ENCODE measurements around the gene CARD19. TPM values are rescaled to one million over a fixed set of nuclear protein-coding genes. Genes with fewer than 3 reads are reported as not detected.

Gene CARD19
- total and polyA plus RNA-seq, 2 donors (not counting 1 experiment from before 2014, with no cell fraction given) = 31.9 to 63.4 TPM

- no peak overlapping the region for H3K9ac ChIP-seq (ENCODE audit: low read length)
- no peak for ATAC-seq (ENCODE audit: low read depth)
- H3K27ac Mint-ChIP-seq = no peak overlapping the region
- ChIA-PET CTCF (interaction anchor here (0.5 kb wide), 1 partner anchor 18 kb away, joined by 3 read pairs; no protein-coding TSS in a partner anchor), POLR2A (no interaction called here)
- no peak for DNase-seq
- H2AFZ ChIP-seq (ENCODE audit: insufficient read depth, low read depth, low read length, poor library complexity, severe bottlenecking) = no peak overlapping the region
- H3K4me2 ChIP-seq (replicated peaks; ENCODE audit: low read depth, low read length, poor library complexity, severe bottlenecking) = peak overlapping the region; percentile 37
- 55% methylated on average over 5 of the region's 5 CpGs for WGBS (ENCODE audit: insufficient coverage)
- no peak overlapping the region for H3K4me3 ChIP-seq (ENCODE audit: control extremely low read depth in 1 of 5, extremely low read depth in 1 of 5, insufficient read depth in 1 of 5, low read depth in 2 of 5, low read length in 4 of 5)
- H3K4me1 ChIP-seq (ENCODE audit: control insufficient read depth in 2 of 2, insufficient read depth in 2 of 2, low read length in 2 of 2) = peaks cover 9 to 10% of the 10 kb centered on the region in 2 donors
- no peaks in the 10 kb centered on the region for H3K27me3 ChIP-seq (replicated peaks in 1 of 4; ENCODE audit: control extremely low read depth in 1 of 4, control insufficient read depth in 3 of 4, insufficient read depth in 4 of 4, low read length in 3 of 4)
- intact Hi-C loops (cut with micrococcal nuclease) = no loop called here
- H3K4me1 Mint-ChIP-seq = peaks cover 19% of the 10 kb centered on the region
- H3K9me3 Mint-ChIP-seq (ENCODE audit: insufficient read depth) = no peaks in the 10 kb centered on the region
- peaks cover 38% of the 10 kb centered on the region for H4K20me1 ChIP-seq (ENCODE audit: control insufficient read depth, insufficient read depth, low read length, poor library complexity, severe bottlenecking)
- no peak overlapping the region for H3K4me3 Mint-ChIP-seq
- TF ChIP-seq CTCF (IDR thresholded peaks at IDR 0.05) = no peak
- no peak for TF ChIP-seq EZH2 (IDR thresholded peaks at IDR 0.05; ENCODE audit: borderline replicate concordance, insufficient read depth, low read depth, low read length, poor library complexity, severe bottlenecking)
- peaks cover 82% of the 10 kb centered on the region for H3K79me2 ChIP-seq (ENCODE audit: control insufficient read depth, insufficient read depth, low read length)
- H3K27ac ChIP-seq (ENCODE audit: low read length in 2 of 2) = no peak overlapping the region
- no peaks in the 10 kb centered on the region for H3K9me3 ChIP-seq (ENCODE audit: control extremely low read depth in 1 of 3, control insufficient read depth in 2 of 3, insufficient read depth in 1 of 3, low read length in 2 of 3)
- no peaks in the 10 kb centered on the region for H3K27me3 Mint-ChIP-seq
- H3K36me3 ChIP-seq (replicated peaks in 1 of 2; ENCODE audit: control extremely low read depth in 1 of 2, control insufficient read depth in 1 of 2, extremely low read depth in 1 of 2, insufficient read depth in 2 of 2, low read length in 1 of 2) = peaks cover 4 to 42% of the 10 kb centered on the region in 2 experiments
Observed at GRCh38 chr9:93072383-93072795, 23.6 kb upstream of the CARD19 start.

GRCh38 chr9:93076101-93076791 lies 19.8 kb upstream of the CARD19 start:
- Histone ChIP-seq H3K4me1 (ENCODE audit: control insufficient read depth in 2 of 2, insufficient read depth in 2 of 2, low read length in 2 of 2) (peaks cover 9 to 10% of the 10 kb centered on the region in 2 donors), H3K9ac (ENCODE audit: low read length) (no peak overlapping the region), H3K9me3 (ENCODE audit: control extremely low read depth in 1 of 3, control insufficient read depth in 2 of 3, insufficient read depth in 1 of 3, low read length in 2 of 3) (no peaks in the 10 kb centered on the region), H3K27ac (ENCODE audit: low read length in 2 of 2) (no peak overlapping the region), H3K79me2 (ENCODE audit: control insufficient read depth, insufficient read depth, low read length) (peaks cover 50% of the 10 kb centered on the region), H2AFZ (ENCODE audit: insufficient read depth, low read depth, low read length, poor library complexity, severe bottlenecking) (no peak overlapping the region), H3K27me3 (replicated peaks in 1 of 4; ENCODE audit: control extremely low read depth in 1 of 4, control insufficient read depth in 3 of 4, insufficient read depth in 4 of 4, low read length in 3 of 4) (no peaks in the 10 kb centered on the region), H3K4me3 (ENCODE audit: control extremely low read depth in 1 of 5, extremely low read depth in 1 of 5, insufficient read depth in 1 of 5, low read depth in 2 of 5, low read length in 4 of 5) (no peak overlapping the region), H4K20me1 (ENCODE audit: control insufficient read depth, insufficient read depth, low read length, poor library complexity, severe bottlenecking) (peaks cover 41% of the 10 kb centered on the region), H3K4me2 (replicated peaks; ENCODE audit: low read depth, low read length, poor library complexity, severe bottlenecking) (no peak overlapping the region), H3K36me3 (replicated peaks in 1 of 2; ENCODE audit: control extremely low read depth in 1 of 2, control insufficient read depth in 1 of 2, extremely low read depth in 1 of 2, insufficient read depth in 2 of 2, low read length in 1 of 2) (peaks cover 2 to 39% of the 10 kb centered on the region in 2 experiments)
- no peak for ATAC-seq (ENCODE audit: low read depth)
- no peak overlapping the region for H3K27ac Mint-ChIP-seq
- no peak overlapping the region for H3K4me3 Mint-ChIP-seq
- DNase-seq = no peak
- CTCF ChIA-PET = interaction anchor here (1.1 kb wide), 1 partner anchor 73 kb away, joined by 3 read pairs; no protein-coding TSS in a partner anchor
- no peaks in the 10 kb centered on the region for H3K27me3 Mint-ChIP-seq
- TF ChIP-seq EZH2 (IDR thresholded peaks at IDR 0.05; ENCODE audit: borderline replicate concordance, insufficient read depth, low read depth, low read length, poor library complexity, severe bottlenecking) = no peak
- TF ChIP-seq CTCF (IDR thresholded peaks at IDR 0.05) = no peak
- H3K4me1 Mint-ChIP-seq = peaks cover 10% of the 10 kb centered on the region
- intact Hi-C loops (cut with micrococcal nuclease) = no loop called here
- POLR2A ChIA-PET = interaction anchor here (0.5 kb wide), 1 partner anchor 86 kb away, joined by 10 read pairs; no protein-coding TSS in a partner anchor
- H3K9me3 Mint-ChIP-seq (ENCODE audit: insufficient read depth) = no peaks in the 10 kb centered on the region
- WGBS (ENCODE audit: insufficient coverage) = 94% methylated on average over 12 of the region's 12 CpGs
